Ovary (tissue), 3 donors: Measurements from ENCODE around the gene RASSF5.

Experiments used
- POLR2A ChIP-seq: fragments of 450-650 bp; IDR thresholded peaks from one replicate; pipeline ENCODE4 v1.6.1; 2017; ENCODE audit warnings: antibody characterized with exemption, mild to moderate bottlenecking, moderate library complexity
- TF ChIP-seq, protein P1 (sequence below), 3 donors: fragments of 450-650 bp in 2 of 3; fragments of 200-600 bp in 1 of 3; IDR thresholded peaks; one replicate each; pipeline versions ENCODE4 v1.5.1 to v1.8.0; 2016 to 2022; ENCODE audit warnings: antibody characterized with exemption in 3 of 3, mild to moderate bottlenecking in 1 of 3
- donor health status: DM: no; HTN: no; CAD: no.

GRCh38 chr1:206507284-206508129, at the start of gene RASSF5:
- TF ChIP-seq, protein P1, sequence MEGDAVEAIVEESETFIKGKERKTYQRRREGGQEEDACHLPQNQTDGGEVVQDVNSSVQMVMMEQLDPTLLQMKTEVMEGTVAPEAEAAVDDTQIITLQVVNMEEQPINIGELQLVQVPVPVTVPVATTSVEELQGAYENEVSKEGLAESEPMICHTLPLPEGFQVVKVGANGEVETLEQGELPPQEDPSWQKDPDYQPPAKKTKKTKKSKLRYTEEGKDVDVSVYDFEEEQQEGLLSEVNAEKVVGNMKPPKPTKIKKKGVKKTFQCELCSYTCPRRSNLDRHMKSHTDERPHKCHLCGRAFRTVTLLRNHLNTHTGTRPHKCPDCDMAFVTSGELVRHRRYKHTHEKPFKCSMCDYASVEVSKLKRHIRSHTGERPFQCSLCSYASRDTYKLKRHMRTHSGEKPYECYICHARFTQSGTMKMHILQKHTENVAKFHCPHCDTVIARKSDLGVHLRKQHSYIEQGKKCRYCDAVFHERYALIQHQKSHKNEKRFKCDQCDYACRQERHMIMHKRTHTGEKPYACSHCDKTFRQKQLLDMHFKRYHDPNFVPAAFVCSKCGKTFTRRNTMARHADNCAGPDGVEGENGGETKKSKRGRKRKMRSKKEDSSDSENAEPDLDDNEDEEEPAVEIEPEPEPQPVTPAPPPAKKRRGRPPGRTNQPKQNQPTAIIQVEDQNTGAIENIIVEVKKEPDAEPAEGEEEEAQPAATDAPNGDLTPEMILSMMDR (IDR thresholded peaks at IDR 0.05) = no peak
- peak; percentile 22 for TF ChIP-seq POLR2A
